HEK293 (cell line): ENCODE data around the gene SPTAN1.
"Not testable (repeated sequence)": the region's sequence is repeated elsewhere in the genome, so short reads cannot be mapped to it uniquely, and the experiment has no call there.

Experiments used
- CTCF ChIA-PET: fragments of 350-600 bp; formaldehyde crosslinking; extraction: SDS; loops from one replicate; lab custom pipeline; 2021; ENCODE audit warnings: antibody characterized with exemption; lab: Yijun Ruan, JAX
- POLR2A ChIA-PET: fragments of 300-600 bp; formaldehyde crosslinking; extraction: SDS; loops from one replicate; lab custom pipeline; 2020; ENCODE audit warnings: antibody characterized with exemption, inconsistent platforms; lab: Yijun Ruan, JAX
- H3K27ac ChIP-seq: fragments of 200-500 bp; sonication (Bioruptor generic); 2 replicates; pipeline ENCODE4 v1.5.1; 2014; ENCODE audit warnings: low read depth, low read length, control low read depth, inconsistent platforms; ENCODE audit errors: extremely low read depth
- H3K36me3 ChIP-seq, 2 experiments: fragments of 200-500 bp in 1 of 2; sonication (Bioruptor generic) in 1 of 2; 1 replicate in 1 of 2; 2 replicates in 1 of 2; pipeline ENCODE4 v1.5.1; 2014 to 2017; ENCODE audit warnings: inconsistent platforms in 2 of 2, low read length in 2 of 2; ENCODE audit not compliant: control insufficient read depth in 2 of 2, insufficient read depth in 1 of 2
- H3K4me1 ChIP-seq: fragments of 200-500 bp; sonication (Bioruptor generic); 2 replicates; pipeline ENCODE4 v1.5.1; 2014; ENCODE audit warnings: mild to moderate bottlenecking, low read length, inconsistent platforms; ENCODE audit not compliant: control insufficient read depth, insufficient read depth
- H3K4me3 ChIP-seq: 2 replicates; pipeline ENCODE4 v1.5.1; 2011; ENCODE audit warnings: low read depth, mild to moderate bottlenecking, control low read depth, low read length, moderate library complexity
- H3K9me3 ChIP-seq: fragments of 200-500 bp; sonication (Bioruptor generic); 2 replicates; pipeline ENCODE4 v1.5.1; 2014; ENCODE audit warnings: low read depth, low read length, inconsistent platforms; ENCODE audit not compliant: control insufficient read depth, insufficient read depth
- GLIS1 ChIP-seq: fragments of 450-650 bp; formaldehyde crosslinking; IDR thresholded peaks from 2 replicates; pipeline ENCODE4 v1.5.1; 2016; ENCODE audit warnings: missing biosample characterization, missing genetic modification characterization
- HOXC10 ChIP-seq: sonication (generic); formaldehyde crosslinking; IDR thresholded peaks from 2 replicates; pipeline ENCODE4 v1.8.1; 2023; ENCODE audit warnings: mild to moderate bottlenecking, missing genetic modification reagents
- KLF1 ChIP-seq: fragments of 450-650 bp; formaldehyde crosslinking; IDR thresholded peaks from 2 replicates; pipeline ENCODE4 v1.5.1; 2016; ENCODE audit warnings: missing biosample characterization, missing genetic modification characterization
- KLF17 ChIP-seq: fragments of 450-650 bp; formaldehyde crosslinking; IDR thresholded peaks from 2 replicates; pipeline ENCODE4 v1.5.1; 2016; ENCODE audit warnings: missing biosample characterization, missing genetic modification characterization
- KLF9 ChIP-seq: fragments of 450-650 bp; formaldehyde crosslinking; IDR thresholded peaks from 2 replicates; pipeline ENCODE4 v1.5.1; 2016; ENCODE audit warnings: missing biosample characterization, missing genetic modification characterization, low read depth
- PRDM1 ChIP-seq: fragments of 450-650 bp; formaldehyde crosslinking; IDR thresholded peaks from 2 replicates; pipeline ENCODE4; 2016; ENCODE audit warnings: missing biosample characterization, missing genetic modification characterization
- SP3 ChIP-seq: fragments of 450-650 bp; formaldehyde crosslinking; IDR thresholded peaks from 2 replicates; pipeline ENCODE4 v1.5.1; 2016; ENCODE audit warnings: missing biosample characterization, missing genetic modification characterization
- SP7 ChIP-seq: fragments of 450-650 bp; formaldehyde crosslinking; IDR thresholded peaks from 2 replicates; pipeline ENCODE4 v1.5.1; 2016; ENCODE audit warnings: missing biosample characterization, missing genetic modification characterization
- ZBTB10 ChIP-seq: fragments of 450-650 bp; formaldehyde crosslinking; IDR thresholded peaks from 2 replicates; pipeline ENCODE4 v1.5.1; 2016; ENCODE audit warnings: missing biosample characterization, missing genetic modification characterization
- ZNF2 ChIP-seq: fragments of 450-650 bp; formaldehyde crosslinking; IDR thresholded peaks from 2 replicates; pipeline ENCODE4 v1.5.1; 2016; ENCODE audit warnings: missing biosample characterization, missing genetic modification characterization
- ZNF221 ChIP-seq: fragments of 450-650 bp; formaldehyde crosslinking; IDR thresholded peaks from 2 replicates; pipeline ENCODE4 v1.5.1; 2017; ENCODE audit warnings: missing biosample characterization, missing genetic modification characterization, borderline replicate concordance
- ZNF248 ChIP-seq: fragments of 450-650 bp; formaldehyde crosslinking; IDR thresholded peaks from 2 replicates; pipeline ENCODE4 v1.5.1; 2017; ENCODE audit warnings: missing biosample characterization, missing genetic modification characterization
- ZNF391 ChIP-seq: fragments of 450-650 bp; formaldehyde crosslinking; IDR thresholded peaks from 2 replicates; pipeline ENCODE4 v1.5.1; 2016; ENCODE audit warnings: low read depth, missing biosample characterization, missing genetic modification characterization, borderline replicate concordance
- ZNF416 ChIP-seq: fragments of 450-650 bp; formaldehyde crosslinking; IDR thresholded peaks from 2 replicates; pipeline ENCODE4 v1.5.1; 2016; ENCODE audit warnings: missing biosample characterization, missing genetic modification characterization
- ZNF433 ChIP-seq: fragments of 450-650 bp; formaldehyde crosslinking; IDR thresholded peaks from 2 replicates; pipeline ENCODE4 v1.5.1; 2016; ENCODE audit warnings: missing biosample characterization, missing genetic modification characterization, low read depth
- ZNF449 ChIP-seq: fragments of 450-650 bp; formaldehyde crosslinking; IDR thresholded peaks from 2 replicates; pipeline ENCODE4 v1.5.1; 2017; ENCODE audit warnings: missing biosample characterization, mild to moderate bottlenecking, missing genetic modification characterization, moderate library complexity
- ZNF549 ChIP-seq: fragments of 450-650 bp; IDR thresholded peaks from 2 replicates; pipeline ENCODE4 v1.5.1; 2018; ENCODE audit warnings: missing biosample characterization, missing genetic modification characterization, mild to moderate bottlenecking, inconsistent platforms, moderate library complexity
- ZXDB ChIP-seq: fragments of 450-650 bp; formaldehyde crosslinking; IDR thresholded peaks from 2 replicates; pipeline ENCODE4 v1.5.1; 2016; ENCODE audit warnings: missing biosample characterization, missing genetic modification characterization
- TF ChIP-seq, protein P1 (sequence below): fragments of 450-650 bp; formaldehyde crosslinking; IDR thresholded peaks from 2 replicates; pipeline ENCODE4 v1.5.1; 2016; ENCODE audit warnings: missing biosample characterization, missing genetic modification characterization

Gene SPTAN1

DNA sequence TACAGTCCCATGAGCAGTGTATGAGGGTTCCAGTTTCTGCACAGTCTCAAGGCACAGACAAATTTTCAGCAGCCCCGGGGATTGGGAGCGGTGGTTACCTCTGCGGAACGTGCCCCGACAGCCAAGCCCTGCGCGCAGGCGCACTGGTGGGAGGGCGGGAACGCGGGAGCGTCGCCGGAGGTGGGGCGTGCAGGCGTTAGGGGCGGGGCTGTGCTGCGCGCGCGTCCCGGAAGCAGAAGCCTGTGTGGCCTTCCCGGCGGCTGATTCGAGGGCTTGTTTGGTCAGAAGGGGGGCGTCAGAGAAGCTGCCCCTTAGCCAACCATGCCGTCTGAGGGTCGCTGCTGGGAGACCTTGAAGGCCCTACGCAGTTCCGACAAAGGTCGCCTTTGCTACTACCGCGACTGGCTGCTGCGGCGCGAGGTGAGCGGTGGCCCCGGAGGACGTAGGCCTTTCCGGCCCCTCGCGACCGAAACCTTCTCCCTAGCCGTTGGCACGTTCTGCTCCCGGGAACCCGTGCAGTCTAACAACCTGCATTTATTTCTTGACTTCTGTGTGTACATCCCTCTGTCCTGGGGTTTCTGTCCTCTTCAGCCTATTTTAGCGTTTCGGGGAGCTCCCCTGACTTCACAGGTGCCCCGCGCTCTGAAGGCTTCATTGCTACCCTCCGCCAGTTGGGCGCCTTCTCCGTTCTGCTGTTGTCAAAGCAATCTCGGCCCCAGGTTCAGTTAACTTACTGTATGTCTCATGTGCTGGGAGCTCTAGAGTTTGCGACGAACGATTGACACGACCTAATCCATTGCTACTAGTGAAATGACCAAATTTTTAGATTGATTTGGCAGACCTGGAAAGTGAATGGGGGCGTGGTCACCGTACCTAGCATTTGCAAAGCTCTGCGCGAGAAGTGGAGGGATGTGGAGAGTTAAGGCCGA lies 47.6 kb upstream of the SPTAN1 start, which contains the start of gene GLE1 (continued):
- TF ChIP-seq, protein P1, sequence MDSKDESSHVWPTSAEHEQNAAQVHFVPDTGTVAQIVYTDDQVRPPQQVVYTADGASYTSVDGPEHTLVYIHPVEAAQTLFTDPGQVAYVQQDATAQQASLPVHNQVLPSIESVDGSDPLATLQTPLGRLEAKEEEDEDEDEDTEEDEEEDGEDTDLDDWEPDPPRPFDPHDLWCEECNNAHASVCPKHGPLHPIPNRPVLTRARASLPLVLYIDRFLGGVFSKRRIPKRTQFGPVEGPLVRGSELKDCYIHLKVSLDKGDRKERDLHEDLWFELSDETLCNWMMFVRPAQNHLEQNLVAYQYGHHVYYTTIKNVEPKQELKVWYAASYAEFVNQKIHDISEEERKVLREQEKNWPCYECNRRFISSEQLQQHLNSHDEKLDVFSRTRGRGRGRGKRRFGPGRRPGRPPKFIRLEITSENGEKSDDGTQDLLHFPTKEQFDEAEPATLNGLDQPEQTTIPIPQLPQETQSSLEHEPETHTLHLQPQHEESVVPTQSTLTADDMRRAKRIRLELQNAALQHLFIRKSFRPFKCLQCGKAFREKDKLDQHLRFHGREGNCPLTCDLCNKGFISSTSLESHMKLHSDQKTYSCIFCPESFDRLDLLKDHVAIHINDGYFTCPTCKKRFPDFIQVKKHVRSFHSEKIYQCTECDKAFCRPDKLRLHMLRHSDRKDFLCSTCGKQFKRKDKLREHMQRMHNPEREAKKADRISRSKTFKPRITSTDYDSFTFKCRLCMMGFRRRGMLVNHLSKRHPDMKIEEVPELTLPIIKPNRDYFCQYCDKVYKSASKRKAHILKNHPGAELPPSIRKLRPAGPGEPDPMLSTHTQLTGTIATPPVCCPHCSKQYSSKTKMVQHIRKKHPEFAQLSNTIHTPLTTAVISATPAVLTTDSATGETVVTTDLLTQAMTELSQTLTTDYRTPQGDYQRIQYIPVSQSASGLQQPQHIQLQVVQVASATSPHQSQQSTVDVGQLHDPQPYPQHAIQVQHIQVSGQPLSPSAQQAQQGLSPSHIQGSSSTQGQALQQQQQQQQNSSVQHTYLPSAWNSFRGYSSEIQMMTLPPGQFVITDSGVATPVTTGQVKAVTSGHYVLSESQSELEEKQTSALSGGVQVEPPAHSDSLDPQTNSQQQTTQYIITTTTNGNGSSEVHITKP (tag by site-specific recombination): peak; percentile 74
- peak; percentile 76; the same call in 1 of the 2 replicates for TF ChIP-seq ZBTB10 (tag by site-specific recombination)
- TF ChIP-seq SP3 (tag by site-specific recombination): peak; percentile 80
- TF ChIP-seq ZXDB: peak; percentile 78
- peak; percentile 80 for TF ChIP-seq ZNF449
- peak; percentile 74 for TF ChIP-seq KLF9 (tag by site-specific recombination)
- no peak for TF ChIP-seq PRDM1 (tag by site-specific recombination)
- TF ChIP-seq SP7 (tag by site-specific recombination): 0 out of 2 replicates have a peak, but pooled peaks have one; percentile 40
- peak; percentile 37; the same call in 1 of the 2 replicates for TF ChIP-seq KLF1 (tag by site-specific recombination)
- TF ChIP-seq ZNF248 (tag by site-specific recombination): no peak
- 0 out of 2 replicates have a peak, but pooled peaks have one; percentile 59 for TF ChIP-seq HOXC10 (CRISPR knock-in tag)
- peak; percentile 43; the same call in 1 of the 2 replicates for TF ChIP-seq KLF17
- TF ChIP-seq ZNF2 (tag by site-specific recombination): peak; percentile 81
- TF ChIP-seq ZNF433 (tag by site-specific recombination): no peak

- H3K4me3 ChIP-seq: peak overlapping the region; percentile 93
- H3K9me3 ChIP-seq: no peaks in the 10 kb centered on the region
- ChIA-PET POLR2A (interaction anchor here (0.6 to 3.0 kb wide), 5 partner anchors 9 to 158 kb away, joined by 3 to 20 read pairs (median 3); partner anchors contain the start of gene SPTAN1), CTCF (interaction anchor here (0.6 to 1.2 kb wide), 3 partner anchors 67 to 501 kb away, joined by 3 to 7 read pairs (median 3); no protein-coding TSS in a partner anchor)
- H3K4me1 ChIP-seq: 0 out of 2 replicates have a peak, but pooled peaks cover 2% of the 10 kb centered on the region
- H3K27ac ChIP-seq: peak overlapping the region; percentile 70; the same call in 1 of the 2 replicates
- TF ChIP-seq GLIS1: no peak
- TF ChIP-seq ZNF391 (tag by site-specific recombination): no peak
- TF ChIP-seq ZNF549 (tag by site-specific recombination): no peak
- TF ChIP-seq ZNF416: no peak
- no peak for TF ChIP-seq ZNF221 (tag by site-specific recombination)
- H3K36me3 ChIP-seq: peaks cover 6 to 38% of the 10 kb centered on the region in 2 experiments; a peak in 2 of 3 replicates
These were observed 47.0 kb upstream of the SPTAN1 start for GRCh38 chr9:128505414-128505765.

DNA sequence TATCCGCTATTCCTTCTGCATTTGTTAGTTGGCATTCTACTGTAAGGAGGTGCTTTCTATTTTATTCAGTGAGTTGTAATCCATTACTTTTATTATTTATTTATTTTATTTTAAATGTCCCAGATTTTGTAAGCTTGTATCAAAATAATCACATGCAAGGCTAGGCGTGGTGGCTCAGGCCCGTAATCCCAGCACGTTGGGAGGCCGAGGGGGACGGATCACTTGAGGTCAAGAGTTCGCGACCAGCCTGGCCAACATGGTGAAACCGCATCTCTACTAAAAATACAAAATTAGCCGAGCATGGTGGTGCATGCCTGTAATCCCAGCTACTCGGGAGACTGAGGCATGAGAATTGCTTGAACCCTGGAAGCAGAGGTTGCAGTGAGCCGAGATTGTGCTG lies 46.5 kb upstream of the SPTAN1 start:
- H3K36me3 ChIP-seq: peaks cover 11 to 38% of the 10 kb centered on the region in 2 experiments; a peak in 2 of 3 replicates
- not testable (repeated sequence) for H3K9me3 ChIP-seq, H3K4me1 ChIP-seq, H3K27ac ChIP-seq, H3K4me3 ChIP-seq
- ChIA-PET POLR2A (interaction anchor here (1.5 to 3.0 kb wide), 2 partner anchors 47 to 49 kb away, joined by 5 to 20 read pairs; partner anchors contain the start of gene SPTAN1), CTCF (interaction anchor here (0.5 to 1.2 kb wide), 4 partner anchors 67 to 501 kb away, joined by 3 to 7 read pairs (median 4); no protein-coding TSS in a partner anchor)
